Measurements from ENCODE around the gene SMNDC1.

GRCh38 chr10:110277591-110277990 is 27.1 kb downstream of the SMNDC1 start:
- no peak for TF ChIP-seq CTCF (IDR thresholded peaks at IDR 0.05; ENCODE audit: low read depth, low read length, missing input control)
- no peak for TF ChIP-seq JUND (IDR thresholded peaks at IDR 0.05)
- TF ChIP-seq TAF1 (conservative IDR thresholded peaks at IDR 0.05) = no peak
- no peak for TF ChIP-seq NR2F2 (IDR thresholded peaks at IDR 0.05)
- TF ChIP-seq MAX (IDR thresholded peaks at IDR 0.05) = no peak
- TF ChIP-seq RAD21 (IDR thresholded peaks at IDR 0.05) = no peak
- no peak for TF ChIP-seq YY1 (IDR thresholded peaks at IDR 0.05)
- TF ChIP-seq SP1 (IDR thresholded peaks at IDR 0.05) = no peak
- no peak for TF ChIP-seq REST (IDR thresholded peaks at IDR 0.05)
- TF ChIP-seq EGR1 (IDR thresholded peaks at IDR 0.05; ENCODE audit: low read depth in 2 of 2) = no peak
- no peak for TF ChIP-seq RXRA (IDR thresholded peaks at IDR 0.05)
- no peak for TF ChIP-seq ATF3 (IDR thresholded peaks at IDR 0.05)
- no peak for TF ChIP-seq FOXA2 (IDR thresholded peaks at IDR 0.05)

Measured in liver (tissue), 3 donors.